Hematopoietic multipotent progenitor cell treated with erythropoietin and hydrocortisone succinate and interleukin-3 and kit ligand, for 8 days (in vitro differentiated cells): Measurements from ENCODE around the gene RAB11A.
A peak's percentile ranks its signal among the peaks of the same experiment; 100 is the strongest.

Source experiments
- DNase-seq: peaks from one replicate; pipeline ENCODE4 v3.0.0-alpha.2; 2015

Gene RAB11A

DNA sequence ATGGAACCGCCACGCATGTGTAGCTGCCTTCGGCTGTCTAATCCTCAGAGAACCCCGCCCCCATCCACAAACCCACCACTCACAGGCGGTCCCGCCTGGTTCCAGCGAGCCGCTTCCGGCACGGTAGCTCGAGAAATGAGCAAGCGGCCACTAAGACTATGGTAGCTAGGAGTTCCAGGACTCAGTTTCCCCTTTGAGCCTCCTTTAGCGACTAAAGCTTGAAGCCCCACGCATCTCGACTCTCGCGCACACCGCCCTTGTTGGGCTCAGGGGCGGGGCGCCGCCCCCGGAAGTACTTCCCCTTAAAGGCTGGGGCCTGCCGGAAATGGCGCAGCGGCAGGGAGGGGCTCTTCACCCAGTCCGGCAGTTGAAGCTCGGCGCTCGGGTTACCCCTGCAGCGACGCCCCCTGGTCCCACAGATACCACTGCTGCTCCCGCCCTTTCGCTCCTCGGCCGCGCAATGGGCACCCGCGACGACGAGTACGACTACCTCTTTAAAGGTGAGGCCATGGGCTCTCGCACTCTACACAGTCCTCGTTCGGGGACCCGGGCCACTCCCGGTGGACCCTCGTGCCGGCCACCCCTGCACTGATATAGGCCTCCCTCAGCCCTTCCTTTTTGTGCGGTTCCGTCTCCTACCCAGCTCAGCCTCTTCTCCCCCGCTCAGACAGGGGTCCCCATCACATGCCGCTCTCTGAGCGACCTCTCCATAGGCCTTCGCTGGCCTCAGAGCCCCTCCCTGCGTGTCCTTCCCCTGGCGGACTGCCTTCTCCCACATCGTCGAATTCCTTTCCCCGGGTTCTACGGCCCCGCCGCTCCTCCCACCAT is at the start of gene RAB11A:
Gene RAB11A, plus strand, starts transcription at position 366 of the 828 bp plus-strand sequence. Its CDS starts 95 bp downstream, at position 461.
- DNase-seq, result peak; percentile 97

DNA sequence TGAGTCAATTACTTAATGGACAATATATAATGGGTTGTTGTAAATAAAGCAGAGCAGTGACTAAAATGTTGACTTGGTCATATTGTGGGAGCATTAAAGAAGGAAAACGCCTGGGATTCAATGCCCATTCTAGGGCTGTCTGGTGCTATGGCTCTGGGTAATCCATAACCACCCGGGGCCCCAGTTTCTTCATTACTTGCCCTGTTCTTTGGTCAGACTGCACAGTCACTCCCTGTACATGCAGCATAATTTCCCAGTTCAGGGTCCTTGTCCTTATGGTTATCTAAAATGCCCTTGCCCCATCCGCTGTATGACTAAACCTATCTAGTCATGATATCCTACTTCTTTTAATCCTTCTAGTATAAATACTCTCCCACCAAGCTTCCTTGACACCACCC is 49.7 kb upstream of the RAB11A start:
- DNase-seq, result peak; percentile 89

DNA sequence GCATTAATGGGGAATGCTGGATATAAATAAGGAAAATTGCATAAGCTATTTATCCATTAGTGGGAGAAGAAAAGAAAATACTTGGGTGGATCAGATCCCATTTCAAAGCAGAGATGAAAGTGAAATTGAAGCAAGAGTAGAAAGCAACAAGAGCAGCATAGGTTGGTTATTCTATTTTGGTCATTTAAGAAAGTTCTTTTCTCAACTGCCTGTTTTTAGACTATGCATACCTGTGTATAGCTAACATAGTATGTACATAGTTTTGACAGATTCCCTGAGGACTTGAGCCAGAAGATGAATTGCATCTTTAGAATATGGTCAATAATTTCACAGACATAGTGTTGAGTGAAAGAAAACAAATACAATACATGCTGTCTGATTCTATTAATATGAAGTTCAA is 48.2 kb upstream of the RAB11A start:
- no peak for DNase-seq

DNA sequence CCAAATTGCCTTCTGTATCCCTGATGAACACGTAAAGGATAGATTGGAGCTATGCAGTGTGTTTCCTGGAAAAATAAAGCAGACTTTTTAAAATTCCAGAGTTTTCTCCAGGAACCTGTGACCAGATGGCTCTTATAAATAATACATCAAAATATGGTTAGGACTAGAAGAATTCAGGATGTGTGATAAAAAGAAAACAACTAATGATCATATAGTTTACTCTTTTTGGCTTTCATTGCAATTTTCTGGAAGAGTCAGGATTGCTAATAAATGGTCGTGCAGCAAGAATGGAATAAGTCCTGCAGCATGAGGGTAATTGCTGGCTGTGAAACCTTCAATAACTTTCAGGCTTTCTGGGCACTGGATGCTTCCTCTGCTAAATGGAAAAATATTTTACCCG is 47.0 kb upstream of the RAB11A start:
- DNase-seq, result no peak

DNA sequence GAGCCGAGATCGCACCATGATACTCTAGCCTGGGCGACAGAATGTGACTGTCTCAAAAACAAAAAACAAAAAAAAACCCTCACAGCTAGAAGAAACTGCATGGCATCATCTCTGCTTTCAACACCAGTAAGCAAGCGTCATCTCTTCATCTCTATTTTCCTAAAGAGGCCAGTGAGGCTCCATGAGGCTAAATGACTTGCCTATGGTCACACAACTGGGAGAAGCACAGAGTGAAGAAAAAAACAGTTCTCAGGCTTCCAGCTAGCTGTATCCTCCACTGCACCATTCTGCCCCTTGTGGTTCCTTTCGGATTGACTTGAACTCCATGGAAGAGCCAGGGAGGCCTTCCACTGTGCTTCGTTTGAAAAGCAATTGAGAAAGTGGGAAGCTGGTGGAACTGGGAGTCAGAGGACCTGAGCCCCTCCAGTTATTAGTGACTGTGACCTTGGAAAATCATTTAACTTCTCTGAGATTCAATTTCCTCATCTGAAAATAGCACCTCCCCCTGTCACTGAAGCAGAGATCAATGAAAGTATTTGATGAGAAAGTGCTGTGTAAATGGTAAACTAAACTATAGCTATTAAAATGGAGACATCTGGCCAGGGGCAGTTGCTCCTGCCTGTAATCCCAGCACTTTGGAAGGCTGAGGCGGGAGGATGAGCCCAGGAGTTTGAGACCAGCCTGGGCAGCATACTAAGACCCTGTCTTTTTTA is 45.1 kb upstream of the RAB11A start:
- DNase-seq, result peak; percentile 83

DNA sequence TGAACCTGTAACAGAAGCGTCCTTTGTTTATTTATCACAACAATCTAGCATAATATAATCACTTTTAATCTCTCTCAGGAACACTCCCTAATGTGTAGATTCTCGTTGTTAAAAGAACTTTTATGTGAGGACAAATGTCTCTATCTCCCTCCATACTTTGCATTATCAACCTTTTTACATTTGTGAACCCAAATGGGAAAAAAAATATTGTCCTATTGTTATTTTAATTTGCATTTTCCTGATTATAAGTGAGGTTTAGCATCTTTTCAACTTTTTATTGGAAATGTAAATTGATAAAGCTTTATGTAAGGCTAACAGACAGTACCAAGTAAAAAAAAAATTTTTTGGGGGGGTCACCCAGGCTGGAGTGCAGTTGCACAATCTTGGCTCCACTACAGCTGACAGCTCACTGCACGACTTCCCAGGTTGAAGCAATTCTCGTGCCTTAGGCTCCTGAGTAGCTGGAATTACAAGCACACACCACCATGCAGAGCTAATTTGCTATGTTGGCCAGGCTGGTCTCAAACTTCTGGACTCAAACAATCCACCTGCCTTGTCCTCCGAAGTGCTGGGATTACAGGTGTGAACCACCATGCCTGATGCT is 44.2 kb upstream of the RAB11A start:
- no peak for DNase-seq

DNA sequence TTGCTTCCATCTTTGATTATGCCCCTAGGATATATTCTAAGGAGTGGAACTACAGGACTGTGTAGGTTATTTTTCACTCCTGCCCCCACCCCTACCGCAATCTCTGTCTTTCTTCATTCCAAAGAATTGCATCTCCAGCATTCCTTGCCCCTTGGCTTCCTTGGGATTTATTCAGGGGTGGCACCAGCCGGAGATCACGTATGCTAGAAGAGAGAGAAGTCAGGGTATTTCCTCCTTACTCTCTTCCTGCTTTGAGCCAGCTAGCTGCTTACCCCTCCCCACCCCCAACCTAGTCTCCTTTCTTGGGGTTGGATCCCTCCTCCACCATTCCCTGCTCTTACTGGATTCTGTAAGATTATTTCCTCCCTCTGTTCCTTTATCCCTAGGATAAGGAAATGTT is 42.2 kb upstream of the RAB11A start:
- DNase-seq, result no peak

DNA sequence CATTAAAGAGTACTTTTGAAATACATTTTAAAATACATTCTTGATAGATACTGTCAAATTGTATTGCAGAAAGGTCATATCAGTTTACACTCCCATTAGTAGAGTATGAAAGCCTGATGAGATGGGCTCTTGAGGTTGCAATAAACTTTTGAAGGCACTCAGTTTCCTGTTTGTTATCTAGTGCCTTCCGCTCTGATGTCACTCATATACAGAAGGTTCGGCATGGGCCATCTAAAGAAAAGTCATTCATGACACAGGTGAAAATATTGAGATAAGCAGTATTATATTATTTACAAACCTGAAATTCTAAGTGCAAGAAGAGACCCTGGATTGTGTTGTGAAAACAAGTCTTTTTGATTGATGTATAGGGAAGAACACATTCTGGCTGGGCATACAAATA is 40.7 kb upstream of the RAB11A start:
- DNase-seq, result no peak

DNA sequence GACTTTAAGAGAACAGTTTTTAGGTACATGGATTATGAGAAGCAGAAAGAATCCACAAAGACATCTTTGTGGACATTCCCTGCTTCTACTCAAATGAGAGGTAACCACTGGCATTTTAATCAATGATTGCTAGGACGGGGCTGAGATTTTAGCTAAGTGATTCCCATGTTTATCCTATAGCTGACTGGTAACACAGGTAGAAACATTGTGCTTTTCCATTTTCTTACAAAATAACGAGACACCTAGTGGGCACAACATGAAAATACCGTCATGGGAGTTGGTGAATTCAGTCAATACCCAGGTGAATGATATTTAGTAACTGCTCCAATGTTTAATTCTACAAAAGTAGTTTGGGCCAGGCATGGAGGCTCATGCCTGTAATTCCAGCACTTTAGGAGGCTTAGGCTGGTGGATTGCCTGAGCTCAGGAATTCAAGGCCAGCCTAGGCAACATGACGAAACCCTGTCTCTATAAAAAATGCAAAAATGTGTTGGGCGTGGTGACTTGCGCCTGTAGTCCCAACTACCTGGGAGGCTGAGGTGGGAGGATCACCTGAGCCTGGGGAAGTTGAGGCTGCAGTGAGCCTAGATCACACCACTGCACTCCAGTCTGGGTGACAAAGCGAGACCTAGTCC is 40.0 kb upstream of the RAB11A start:
- DNase-seq, result peak; percentile 65

DNA sequence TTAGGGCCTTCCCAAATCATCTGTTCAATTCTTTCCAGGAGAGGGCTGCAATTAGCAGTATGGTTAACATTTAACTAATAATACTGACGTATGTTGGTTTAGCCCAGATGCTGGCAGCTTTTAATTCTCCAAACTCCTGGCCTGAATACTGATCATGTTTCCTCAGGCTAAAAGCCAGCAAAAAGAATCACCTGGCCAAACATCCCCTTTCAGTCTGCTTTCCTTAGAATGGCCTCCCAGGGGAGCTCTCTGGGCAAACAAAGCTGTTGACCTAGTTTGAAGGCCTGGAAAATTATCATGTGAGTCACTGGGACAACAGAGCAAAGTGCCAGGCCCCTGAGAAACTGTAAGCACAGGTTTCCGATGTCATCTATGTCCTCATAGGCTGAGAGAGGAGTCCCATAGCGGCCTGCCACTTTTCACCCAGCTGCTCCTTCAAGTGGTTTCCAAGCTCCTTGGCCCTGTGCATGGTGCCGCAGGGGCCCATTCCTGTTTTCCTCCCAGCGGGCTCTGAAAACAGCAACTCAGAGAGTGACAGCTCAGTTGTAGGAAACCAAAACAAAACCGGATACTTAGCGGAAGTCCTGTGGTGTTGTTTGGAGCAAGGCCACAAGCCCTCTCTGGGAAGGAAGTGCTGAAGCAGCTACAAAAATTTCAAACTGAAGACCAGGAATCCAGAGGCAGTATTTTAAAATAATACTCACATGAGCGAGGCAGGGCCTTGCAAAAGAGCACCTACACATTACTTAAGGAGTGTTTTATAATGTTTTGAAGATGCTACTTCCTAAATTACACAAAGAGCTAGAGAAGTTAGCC is 36.5 kb upstream of the RAB11A start:
- peak; percentile 62 for DNase-seq

DNA sequence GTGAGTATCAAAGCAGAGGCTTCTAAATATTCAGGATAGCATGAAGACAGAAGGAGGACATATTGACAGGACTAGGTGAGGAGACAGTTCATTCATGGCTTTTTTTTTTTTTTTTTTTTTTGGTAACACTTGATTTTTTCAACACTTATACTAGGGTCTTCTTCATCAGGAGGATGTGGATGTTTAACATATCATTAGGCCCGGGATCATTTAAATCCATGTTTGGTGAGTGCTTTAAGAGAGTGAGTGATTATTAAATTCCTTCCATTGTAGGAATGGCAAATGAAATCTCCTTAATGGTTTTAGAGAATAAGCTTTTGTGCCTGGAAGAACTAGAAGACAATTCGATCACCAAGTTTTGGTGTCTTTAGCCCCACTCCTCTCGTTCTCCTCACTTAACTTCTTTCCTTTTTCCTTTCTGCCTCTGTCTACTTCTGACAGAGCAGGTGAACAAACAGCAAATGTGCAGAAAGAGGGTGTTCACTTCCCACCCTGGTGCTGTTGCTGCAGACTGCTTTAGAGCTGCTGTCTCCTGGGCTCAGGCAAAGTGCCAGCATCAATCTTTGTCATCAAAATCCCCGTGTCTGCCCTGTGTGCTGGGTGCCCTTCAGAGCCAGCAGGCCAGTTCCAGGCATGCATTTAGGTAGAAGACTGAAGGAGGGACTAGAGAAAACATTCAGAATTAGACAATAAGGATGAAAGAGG is 35.6 kb upstream of the RAB11A start:
- DNase-seq, result peak; percentile 48

DNA sequence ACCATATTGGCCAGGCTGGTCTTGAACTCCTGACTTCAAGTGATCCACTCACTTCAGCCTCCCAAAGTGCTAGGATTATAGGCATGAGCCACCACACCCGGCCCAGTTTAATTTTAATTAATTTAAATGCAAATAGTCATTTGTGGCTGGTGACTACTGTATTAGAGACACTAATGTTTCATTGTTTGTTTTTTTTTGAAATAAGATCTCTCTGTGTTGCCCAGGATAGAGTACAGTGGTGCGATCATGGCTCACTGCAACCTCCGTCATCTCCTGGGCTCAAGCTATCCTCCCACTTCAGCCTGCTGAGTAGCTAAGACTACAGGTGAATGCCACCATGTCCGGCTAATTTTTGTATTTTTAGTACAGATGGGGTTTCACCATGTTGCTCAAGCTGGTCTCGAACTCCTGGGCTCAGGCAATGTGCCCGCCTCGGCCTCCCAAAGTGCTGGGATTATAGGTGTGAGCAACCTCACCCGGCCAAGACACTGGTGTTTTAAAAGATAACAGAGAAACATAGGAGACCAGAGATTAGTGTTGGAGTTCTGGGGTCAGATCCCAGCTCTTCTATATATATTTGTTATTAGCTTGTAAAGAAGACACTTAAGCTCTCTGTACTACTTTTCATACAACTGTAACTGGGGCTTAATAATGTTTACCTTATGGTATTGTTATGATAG is 34.5 kb upstream of the RAB11A start:
- no peak for DNase-seq

DNA sequence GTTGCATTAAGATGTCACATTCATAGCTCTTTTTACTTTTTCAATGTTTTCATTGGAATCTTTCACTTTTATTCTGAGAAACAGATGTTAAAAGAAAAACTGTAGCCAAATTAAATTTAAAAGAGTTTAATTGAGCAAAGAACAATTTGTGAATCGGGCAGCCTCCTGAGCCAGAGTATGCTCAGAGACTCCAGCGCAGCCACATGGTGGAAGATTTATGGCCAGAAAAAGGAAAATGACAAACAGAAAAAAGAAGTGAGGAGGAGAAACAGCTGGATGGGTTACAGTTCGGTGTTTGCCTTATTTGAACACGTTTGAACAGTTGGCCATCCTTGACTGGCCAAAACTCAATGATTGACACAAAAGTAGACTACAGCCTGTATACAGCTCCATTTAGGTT is 33.8 kb upstream of the RAB11A start:
- no peak for DNase-seq

DNA sequence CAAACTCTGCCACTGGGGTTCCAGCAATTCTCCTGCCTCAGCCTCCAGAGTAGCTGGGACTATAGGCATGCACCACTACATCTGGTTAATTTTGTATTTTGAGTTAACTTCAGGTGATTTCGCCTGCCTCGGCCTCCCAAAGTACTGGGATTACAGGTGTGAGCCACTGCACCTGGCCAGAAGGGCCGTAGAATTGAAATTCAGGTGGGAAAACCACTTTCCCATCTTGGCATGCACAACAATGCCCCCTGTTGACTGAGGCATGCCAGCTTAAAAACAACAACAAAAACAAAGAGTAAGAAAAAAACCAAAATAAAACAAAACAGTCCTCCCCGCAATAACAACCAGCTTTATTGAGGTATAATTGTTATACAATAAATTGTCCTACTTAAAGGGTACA is 32.6 kb upstream of the RAB11A start:
- no peak for DNase-seq

DNA sequence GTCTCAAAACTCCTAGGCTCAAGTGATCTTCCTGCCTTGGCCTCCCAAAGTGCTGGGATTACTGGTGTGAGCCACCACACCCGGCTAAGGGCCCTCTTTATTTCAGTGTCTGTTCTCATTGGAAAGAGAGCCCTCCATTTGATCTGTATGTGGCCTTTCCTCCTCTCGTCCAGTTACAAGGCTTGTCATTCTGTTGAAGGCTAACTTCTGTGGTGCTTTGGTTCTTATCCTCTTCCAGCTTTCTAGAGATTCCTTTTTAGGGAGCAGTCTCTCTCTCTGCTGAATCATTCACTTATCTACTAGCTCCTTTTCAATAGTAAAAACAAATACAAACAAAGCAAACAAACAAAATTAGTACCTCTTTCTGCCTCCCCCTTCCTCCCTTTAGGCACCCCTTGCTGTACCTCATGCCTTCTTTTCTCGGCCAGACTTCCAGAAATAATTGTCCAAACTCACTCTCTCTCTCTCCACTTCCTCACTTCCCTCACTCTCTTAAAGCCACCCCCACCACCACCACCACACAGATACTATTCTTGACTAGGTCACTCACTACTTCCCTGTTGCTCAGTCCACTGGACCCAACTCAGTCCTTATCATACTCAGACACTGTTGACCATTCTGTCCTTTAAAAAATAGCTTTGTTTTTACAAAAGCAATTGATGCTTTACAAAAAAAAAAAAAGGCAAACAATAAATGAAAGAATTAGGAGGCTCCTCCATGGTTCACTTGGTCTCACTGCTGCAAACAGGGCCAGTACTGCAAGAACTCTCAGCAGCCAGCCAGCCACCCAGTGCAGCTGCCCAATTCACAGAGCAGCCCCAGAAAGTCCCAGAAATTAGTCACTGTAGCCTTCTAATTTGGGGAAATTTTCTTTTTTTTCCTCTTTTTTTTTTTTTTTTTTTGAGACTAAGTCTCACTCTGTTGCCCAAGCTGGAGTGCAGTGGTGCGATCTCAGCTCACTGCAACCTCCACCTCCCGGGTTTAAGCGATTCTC is 31.7 kb upstream of the RAB11A start:
- peak; percentile 21 for DNase-seq

DNA sequence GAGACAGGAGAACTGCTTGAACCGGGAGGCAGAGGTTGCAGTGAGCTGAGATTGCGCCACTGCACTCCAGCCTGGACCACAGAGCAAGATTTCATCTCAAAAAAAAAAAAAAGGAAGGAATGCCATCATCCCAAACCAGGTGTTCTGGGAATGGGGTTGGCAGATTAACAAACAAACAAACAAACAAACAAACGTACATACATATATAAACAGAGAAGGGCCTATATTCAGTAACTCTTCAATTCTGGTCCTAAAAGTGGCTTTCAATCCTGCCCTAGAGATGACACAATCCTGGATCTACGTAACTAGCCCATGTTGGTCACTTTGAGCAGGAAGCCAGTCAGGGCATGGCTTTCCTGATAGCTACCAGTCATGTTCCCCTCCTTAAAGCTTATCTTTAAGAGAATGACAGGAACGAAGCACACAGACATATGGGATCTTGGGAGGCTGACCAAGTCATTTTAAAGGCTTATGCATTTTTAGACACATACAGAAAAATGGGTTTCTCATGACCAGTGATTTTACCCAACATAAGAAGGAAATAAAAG is 29.9 kb upstream of the RAB11A start:
- peak; percentile 64 for DNase-seq

DNA sequence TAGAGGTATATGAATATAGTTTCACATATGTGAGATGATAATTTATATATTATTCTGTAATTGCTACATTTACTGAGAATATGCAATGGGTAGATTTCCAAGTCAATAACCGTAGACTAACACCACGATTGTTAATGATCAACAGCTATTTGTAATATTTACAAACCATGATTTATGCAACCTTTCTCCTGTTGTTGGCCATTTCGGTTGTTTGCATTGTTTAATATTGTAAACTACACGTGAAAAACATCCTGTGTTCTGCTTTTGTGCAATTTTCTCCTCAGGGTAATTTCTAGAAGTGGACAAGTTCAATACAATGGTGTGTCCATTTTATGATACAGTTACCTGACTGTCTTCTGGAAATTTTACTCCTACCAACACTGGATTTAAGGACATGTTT is 29.3 kb upstream of the RAB11A start:
- DNase-seq, result no peak

DNA sequence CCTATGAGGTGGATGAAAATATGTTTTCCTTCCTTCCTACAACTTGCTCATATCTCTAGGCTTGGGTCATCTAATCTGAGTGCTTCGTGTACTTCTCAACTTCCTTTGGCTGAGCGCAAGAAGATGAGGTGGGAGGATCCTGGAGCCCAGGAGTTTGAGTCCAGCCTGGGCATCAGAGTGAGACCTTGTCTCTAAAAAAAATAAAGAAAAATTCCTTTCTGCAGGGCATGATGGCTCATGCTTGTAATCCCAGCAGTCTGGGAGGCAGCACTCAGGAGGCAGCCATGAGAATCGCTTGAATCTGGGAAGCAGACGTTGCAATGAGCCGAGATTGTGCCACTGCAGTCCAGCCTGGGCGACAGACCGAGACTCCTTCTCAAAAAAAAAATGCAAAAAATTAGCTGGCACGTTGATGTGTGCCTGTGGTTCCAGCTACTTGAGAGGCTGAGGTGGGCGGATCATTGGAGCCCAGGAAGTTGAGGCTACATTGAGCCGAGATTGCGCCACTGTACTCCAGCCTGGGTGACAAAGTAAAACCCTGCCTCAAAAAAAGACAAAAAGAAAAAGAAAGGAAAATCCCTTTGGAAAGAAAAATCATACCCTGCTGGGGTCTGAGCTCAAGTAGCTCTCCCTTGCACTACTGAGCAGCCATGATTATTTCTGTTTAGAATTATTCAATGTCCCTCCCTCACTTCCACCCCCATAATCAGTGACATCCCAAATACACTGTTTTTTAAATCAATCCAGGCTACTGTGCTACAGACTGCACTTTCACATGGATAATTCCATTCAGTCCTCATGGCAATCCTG is 28.0 kb upstream of the RAB11A start:
- DNase-seq, result no peak
